ENCODE data around the gene KIF16B.

GRCh38 chr20:16590041-16590633 is 16.9 kb upstream of the KIF16B start:
- no peak for TF ChIP-seq TEAD1 (CRISPR knock-in tag; IDR thresholded peaks at IDR 0.05)
- no peak for TF ChIP-seq MLX (CRISPR knock-in tag; IDR thresholded peaks at IDR 0.05)
- no peak for TF ChIP-seq CTCF (IDR thresholded peaks at IDR 0.05)
- no peak for TF ChIP-seq FOXJ3 (CRISPR knock-in tag; IDR thresholded peaks at IDR 0.05; ENCODE audit: borderline replicate concordance)
- no peak for TF ChIP-seq SP1 (CRISPR knock-in tag; conservative IDR thresholded peaks at IDR 0.05)
- TF ChIP-seq, protein P1, sequence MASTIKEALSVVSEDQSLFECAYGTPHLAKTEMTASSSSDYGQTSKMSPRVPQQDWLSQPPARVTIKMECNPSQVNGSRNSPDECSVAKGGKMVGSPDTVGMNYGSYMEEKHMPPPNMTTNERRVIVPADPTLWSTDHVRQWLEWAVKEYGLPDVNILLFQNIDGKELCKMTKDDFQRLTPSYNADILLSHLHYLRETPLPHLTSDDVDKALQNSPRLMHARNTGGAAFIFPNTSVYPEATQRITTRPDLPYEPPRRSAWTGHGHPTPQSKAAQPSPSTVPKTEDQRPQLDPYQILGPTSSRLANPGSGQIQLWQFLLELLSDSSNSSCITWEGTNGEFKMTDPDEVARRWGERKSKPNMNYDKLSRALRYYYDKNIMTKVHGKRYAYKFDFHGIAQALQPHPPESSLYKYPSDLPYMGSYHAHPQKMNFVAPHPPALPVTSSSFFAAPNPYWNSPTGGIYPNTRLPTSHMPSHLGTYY (CRISPR knock-in tag; IDR thresholded peaks at IDR 0.05): no peak
- TF ChIP-seq, protein P2, sequence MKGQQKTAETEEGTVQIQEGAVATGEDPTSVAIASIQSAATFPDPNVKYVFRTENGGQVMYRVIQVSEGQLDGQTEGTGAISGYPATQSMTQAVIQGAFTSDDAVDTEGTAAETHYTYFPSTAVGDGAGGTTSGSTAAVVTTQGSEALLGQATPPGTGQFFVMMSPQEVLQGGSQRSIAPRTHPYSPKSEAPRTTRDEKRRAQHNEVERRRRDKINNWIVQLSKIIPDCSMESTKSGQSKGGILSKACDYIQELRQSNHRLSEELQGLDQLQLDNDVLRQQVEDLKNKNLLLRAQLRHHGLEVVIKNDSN (CRISPR knock-in tag; IDR thresholded peaks at IDR 0.05): no peak
- TF ChIP-seq, protein P3, sequence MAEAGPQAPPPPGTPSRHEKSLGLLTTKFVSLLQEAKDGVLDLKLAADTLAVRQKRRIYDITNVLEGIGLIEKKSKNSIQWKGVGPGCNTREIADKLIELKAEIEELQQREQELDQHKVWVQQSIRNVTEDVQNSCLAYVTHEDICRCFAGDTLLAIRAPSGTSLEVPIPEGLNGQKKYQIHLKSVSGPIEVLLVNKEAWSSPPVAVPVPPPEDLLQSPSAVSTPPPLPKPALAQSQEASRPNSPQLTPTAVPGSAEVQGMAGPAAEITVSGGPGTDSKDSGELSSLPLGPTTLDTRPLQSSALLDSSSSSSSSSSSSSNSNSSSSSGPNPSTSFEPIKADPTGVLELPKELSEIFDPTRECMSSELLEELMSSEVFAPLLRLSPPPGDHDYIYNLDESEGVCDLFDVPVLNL (CRISPR knock-in tag; IDR thresholded peaks at IDR 0.05; ENCODE audit: borderline replicate concordance, low read depth): no peak

Data from WTC11 (cell line).